Keratinocyte (primary cell): Measurements from ENCODE around the gene SLC25A21.

Source experiments
- CTCF ChIP-seq, 3 experiments: IDR thresholded peaks in 1 of 3; conservative IDR thresholded peaks in 1 of 3; optimal IDR thresholded peaks in 1 of 3; 2 replicates in 2 of 3; 3 replicates in 1 of 3; pipeline versions ENCODE3 to v1.5.1; 2011; ENCODE audit warnings: low read length in 3 of 3, mild to moderate bottlenecking in 3 of 3, moderate library complexity in 2 of 3, control low read depth in 1 of 3, inconsistent platforms in 1 of 3; ENCODE audit not compliant: insufficient read depth in 2 of 3; ENCODE audit errors: extremely low read depth in 1 of 3
- EZH2 ChIP-seq: IDR thresholded peaks from one replicate; pipeline ENCODE4 v1.6.1; 2012; ENCODE audit warnings: inconsistent platforms, mild to moderate bottlenecking, low read length, moderate library complexity

- TF ChIP-seq CTCF (optimal IDR thresholded peaks at IDR 0.05 in 1 of 3, IDR thresholded peaks at IDR 0.05 in 1 of 3, conservative IDR thresholded peaks at IDR 0.05 in 1 of 3; ENCODE audit: extremely low read depth in 1 of 3, insufficient read depth in 2 of 3, low read length in 3 of 3) (no peak), EZH2 (no peak)
Measured at GRCh38 chr14:36827861-36828260, 344.5 kb downstream of the SLC25A21 start.
